GM19239 (cell line): ENCODE measurements around the gene SLC25A20.
A peak's percentile ranks its signal among the peaks of the same experiment; 100 is the strongest.

Source experiments
- DNase-seq: peaks from one replicate; pipeline ENCODE4 v3.0.0; 2011; ENCODE audit warnings: low spot score; ENCODE audit not compliant: insufficient read length
- FAIRE-seq: peaks from 2 replicates; lab custom pipeline; 2011; peaks lifted over from hg19 to GRCh38; lab: Jason Lieb, UNC

The SLC25A20 gene

GRCh38 chr3:48899273-48899672, 591 bp upstream of the SLC25A20 start:
- peak; percentile 76 for FAIRE-seq

GRCh38 chr3:48897460-48898376, 964 bp downstream of the SLC25A20 start:
- no peak for FAIRE-seq
- DNase-seq = no peak

More at GRCh38 chr3:48899273-48899672, 591 bp upstream of the SLC25A20 start:
- DNase-seq = no peak

- DNase-seq = no peak
- FAIRE-seq = no peak
Observed at GRCh38 chr3:48896936-48897335, 1.7 kb downstream of the SLC25A20 start.

GRCh38 chr3:48894516-48894915, 4.2 kb downstream of the SLC25A20 start:
- DNase-seq = no peak
- no peak for FAIRE-seq

- no peak for FAIRE-seq
- DNase-seq = no peak
Observed at GRCh38 chr3:48891606-48892005, 7.1 kb downstream of the SLC25A20 start.

GRCh38 chr3:48885753-48886152, 12.9 kb downstream of the SLC25A20 start:
- no peak for FAIRE-seq
- DNase-seq = no peak

GRCh38 chr3:48881652-48882114, 17.0 kb downstream of the SLC25A20 start:
- FAIRE-seq (no peak), DNase-seq (no peak)

GRCh38 chr3:48881006-48881405, 17.7 kb downstream of the SLC25A20 start:
- FAIRE-seq (no peak), DNase-seq (no peak)

- no peak for DNase-seq
- FAIRE-seq = no peak
Observed at GRCh38 chr3:48879994-48880377, 18.7 kb downstream of the SLC25A20 start.

GRCh38 chr3:48879307-48879993, 19.2 kb downstream of the SLC25A20 start:
- FAIRE-seq (no peak), DNase-seq (no peak)

GRCh38 chr3:48877671-48878070, 21.0 kb downstream of the SLC25A20 start:
- FAIRE-seq = no peak
- no peak for DNase-seq

- FAIRE-seq (no peak), DNase-seq (no peak)
Observed at GRCh38 chr3:48863122-48863521, 35.6 kb downstream of the SLC25A20 start.

GRCh38 chr3:48859206-48859605, 39.5 kb downstream of the SLC25A20 start:
- FAIRE-seq (no peak), DNase-seq (no peak)

GRCh38 chr3:48858709-48859108, 40.0 kb downstream of the SLC25A20 start:
- FAIRE-seq = no peak
- no peak for DNase-seq

- FAIRE-seq = no peak
- DNase-seq = no peak
Observed at GRCh38 chr3:48857641-48858040, 41.0 kb downstream of the SLC25A20 start.

GRCh38 chr3:48856469-48856868, 42.2 kb downstream of the SLC25A20 start:
- DNase-seq (no peak), FAIRE-seq (no peak)

- FAIRE-seq (no peak), DNase-seq (no peak)
Observed at GRCh38 chr3:48855681-48856447, 42.8 kb downstream of the SLC25A20 start.

GRCh38 chr3:48852151-48852550, 46.5 kb downstream of the SLC25A20 start:
- FAIRE-seq (no peak), DNase-seq (no peak)

- no peak for DNase-seq
- FAIRE-seq = no peak
Observed at GRCh38 chr3:48851407-48851806, 47.3 kb downstream of the SLC25A20 start.

- no peak for DNase-seq
- no peak for FAIRE-seq
Observed at GRCh38 chr3:48848816-48849515, 49.7 kb downstream of the SLC25A20 start.
